Activated CD4-positive, alpha-beta T cell treated with anti-CD3 and anti-CD28 coated beads for 1 hour (primary cell): Measurements from ENCODE around the gene TJAP1.
A peak's percentile ranks its signal among the peaks of the same experiment; 100 is the strongest.
"Not testable (repeated sequence)": the region's sequence is repeated elsewhere in the genome, so short reads cannot be mapped to it uniquely, and the experiment has no call there.

Experiments
- DNase-seq: peaks from one replicate; pipeline ENCODE4 v3.0.0-alpha.2; 2020

TJAP1 gene

DNA sequence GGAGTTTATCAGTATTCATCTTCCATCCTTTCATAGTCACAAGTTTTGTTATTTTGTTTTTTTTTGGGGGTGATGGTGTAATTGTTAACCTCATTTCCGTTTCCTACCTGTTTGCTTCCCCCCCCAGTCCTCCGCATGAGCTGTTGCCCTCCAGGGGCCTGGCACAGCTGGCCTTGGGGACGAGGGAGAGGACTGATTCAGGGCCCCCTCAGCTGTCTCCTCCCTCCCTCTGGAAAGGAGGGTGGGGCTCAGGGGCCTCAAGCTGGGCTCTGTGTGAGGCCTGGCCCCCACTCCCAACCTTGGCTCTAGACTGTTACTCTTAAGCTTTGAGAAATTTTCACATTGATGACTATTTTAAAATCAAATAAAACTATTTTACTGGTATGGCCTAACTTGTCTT lies 28.8 kb downstream of the TJAP1 start:
- no peak for DNase-seq

DNA sequence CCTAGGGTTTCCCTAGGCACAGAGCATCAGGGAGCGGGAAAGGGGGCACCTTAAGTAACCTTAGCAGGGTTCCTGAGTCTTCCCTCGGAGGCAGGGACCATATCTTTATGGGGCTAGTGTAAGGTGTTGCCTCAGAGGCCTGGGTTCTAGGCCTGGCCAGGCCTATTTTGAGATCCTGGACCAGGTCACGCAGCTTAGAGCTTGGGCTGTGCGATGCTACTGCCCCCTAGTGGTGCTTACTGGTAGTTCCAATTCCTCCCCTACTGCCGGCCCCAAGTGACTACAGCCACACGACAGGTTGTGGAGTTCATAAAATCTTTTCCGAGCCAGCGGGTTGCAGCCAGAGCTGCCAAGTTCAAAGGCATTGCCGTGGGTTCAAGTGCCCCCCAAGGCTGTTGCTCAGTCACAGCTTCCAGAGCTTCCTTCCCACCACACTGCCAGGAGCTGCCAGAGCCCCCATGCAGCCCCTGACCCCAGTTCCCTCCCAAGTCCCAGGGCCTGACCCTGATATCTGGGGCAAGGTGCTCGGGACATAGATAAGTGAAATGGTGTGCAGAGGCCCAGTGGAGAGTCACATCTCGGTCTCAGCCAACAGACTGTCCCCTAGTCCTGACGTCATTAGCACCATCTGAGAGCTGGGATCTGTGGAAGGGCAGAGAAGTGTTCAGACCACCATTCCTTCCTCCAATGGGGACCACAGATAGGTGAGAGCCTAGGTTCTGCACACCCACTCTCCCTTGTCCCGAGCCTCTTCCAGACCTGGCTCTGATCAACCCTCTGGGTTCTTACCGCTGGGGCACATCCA lies 29.5 kb downstream of the TJAP1 start:
- DNase-seq, result peak; percentile 63

DNA sequence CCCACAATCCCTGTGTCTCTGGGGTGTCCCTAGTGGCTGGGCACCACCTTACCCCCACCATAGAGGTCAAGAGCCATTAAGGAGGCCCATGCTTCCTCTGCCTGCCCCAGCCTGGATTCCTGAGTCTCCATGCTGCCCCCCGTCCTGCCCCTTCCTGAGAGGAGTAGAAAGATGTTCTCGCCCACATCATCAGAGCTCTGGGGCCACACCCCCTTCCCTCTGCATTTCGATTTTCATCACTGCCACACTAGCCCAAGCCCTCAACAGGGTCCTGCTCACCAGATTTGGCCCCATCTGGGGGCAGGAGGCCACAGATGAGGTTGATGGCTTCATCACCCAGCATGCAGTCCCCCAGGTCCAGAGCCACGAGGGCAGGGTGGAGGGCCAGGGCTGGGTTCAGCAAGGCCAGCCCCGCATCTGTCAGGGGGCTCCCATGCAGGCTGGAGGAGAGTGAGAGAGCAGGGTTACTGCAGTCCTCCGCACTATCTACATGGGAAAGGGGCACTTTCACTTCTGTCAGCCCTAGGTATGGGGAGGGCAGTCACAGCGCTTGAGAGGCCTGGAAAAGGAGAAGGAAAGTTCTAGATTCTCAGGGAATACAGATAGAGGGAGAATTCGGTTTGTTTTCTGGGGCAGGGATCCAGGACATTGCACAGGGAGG lies 31.2 kb downstream of the TJAP1 start:
- DNase-seq, result no peak

DNA sequence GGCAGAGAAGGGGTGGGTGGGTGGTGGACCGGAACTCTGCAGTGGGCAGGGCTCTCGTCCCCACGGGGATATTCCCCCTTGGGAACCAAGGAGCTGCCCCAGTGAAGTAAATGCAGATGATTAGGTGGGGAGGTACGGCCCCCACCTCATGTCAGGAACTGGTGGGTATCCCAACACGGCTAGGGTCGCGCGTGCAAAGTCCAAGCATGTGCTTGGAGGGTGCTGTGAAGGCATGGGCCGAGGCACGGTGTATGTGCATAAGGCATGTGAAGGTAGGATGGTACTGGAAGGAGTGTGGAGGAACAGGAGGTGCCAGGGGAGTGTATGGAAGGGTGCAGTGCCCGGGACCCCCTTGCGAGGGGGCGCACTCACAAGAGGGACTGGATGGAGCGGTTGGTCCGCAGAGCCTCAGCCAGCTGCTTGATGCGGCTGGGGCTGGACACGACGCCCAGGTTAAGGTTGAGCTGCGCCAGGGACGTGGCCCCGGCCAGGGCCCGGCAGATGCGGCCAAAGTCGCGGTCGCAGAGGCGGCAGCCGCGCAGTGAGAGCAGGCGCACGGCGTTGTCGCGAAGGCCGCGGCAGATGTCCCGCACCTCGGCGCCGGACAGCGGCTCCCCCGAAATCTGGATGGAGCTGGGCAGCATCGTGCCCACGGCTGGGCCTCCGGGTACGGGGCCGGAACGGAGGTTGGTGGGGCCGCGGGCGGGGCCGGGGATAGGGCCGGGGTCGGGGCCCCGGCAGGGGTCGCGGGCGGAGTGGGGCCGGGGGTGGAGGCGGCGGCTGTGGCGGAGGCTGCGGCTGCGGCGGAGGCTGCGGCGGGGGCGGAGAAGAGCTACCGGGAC lies 32.0 kb downstream of the TJAP1 start:
- DNase-seq, result no peak

DNA sequence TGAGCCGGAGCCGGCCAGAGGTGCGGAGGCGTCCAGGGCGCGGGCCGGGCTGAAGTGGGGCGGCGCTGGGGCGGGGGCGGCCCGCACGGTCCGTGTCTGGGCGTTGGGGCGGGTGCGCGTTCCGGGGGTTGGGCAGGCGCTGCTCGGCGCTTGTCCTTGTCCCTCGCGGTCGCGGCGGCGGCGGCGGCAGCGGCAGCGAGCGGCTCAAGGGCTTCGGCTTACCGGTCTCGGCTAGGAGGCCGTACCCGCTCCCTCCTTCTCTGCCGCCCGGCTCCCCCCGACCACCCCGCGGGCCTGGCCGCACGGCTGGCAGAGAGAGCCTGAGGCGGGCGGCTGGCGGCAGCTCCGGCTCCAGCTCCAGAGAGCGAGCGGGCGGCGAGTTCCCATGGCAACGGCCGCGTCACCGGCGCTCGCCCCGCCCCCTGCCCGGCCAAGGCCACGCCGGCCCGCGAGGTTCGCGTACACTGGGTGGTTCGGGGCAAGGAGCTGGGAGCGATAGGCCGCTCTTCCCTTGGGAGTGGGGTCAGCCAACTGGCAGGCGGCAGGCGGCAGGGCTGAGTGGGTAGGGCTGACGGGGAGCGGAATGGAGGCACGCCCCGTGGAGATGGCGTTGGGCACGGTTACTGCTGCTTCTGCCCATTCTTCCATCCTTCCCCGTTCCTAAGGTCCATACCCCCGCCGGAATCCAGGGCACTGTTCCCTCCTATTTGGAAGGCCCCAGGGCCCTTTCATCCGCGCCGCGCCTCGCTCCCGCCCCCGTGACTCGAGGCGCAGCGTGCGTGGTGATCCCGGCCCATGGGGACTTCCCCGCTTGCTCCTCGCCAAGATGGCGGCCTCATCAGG lies 32.8 kb downstream of the TJAP1 start, which contains the start of gene LRRC73:
LRRC73 (minus strand) TSS at position 363 of the 843 bp plus-strand sequence. CDS start 561 bp downstream, outside the sequence.
- peak; percentile 65 for DNase-seq

DNA sequence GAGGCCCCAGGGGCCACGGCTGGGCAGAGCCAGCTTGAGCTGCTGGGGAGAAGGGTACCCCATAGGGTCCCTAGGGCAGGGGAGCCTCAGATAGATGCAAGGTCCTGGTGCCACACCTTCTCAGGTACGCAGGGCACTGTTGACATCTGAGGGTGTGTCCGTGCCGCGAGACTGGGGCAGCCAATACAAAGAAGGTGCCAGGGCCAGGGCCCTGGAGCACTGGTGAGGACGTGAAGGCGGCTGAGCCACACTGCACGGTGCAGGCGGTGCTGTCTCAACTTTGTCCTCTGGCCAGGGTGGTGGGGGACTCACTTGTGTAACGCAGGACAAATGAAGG lies 33.4 kb downstream of the TJAP1 start:
- no peak for DNase-seq

DNA sequence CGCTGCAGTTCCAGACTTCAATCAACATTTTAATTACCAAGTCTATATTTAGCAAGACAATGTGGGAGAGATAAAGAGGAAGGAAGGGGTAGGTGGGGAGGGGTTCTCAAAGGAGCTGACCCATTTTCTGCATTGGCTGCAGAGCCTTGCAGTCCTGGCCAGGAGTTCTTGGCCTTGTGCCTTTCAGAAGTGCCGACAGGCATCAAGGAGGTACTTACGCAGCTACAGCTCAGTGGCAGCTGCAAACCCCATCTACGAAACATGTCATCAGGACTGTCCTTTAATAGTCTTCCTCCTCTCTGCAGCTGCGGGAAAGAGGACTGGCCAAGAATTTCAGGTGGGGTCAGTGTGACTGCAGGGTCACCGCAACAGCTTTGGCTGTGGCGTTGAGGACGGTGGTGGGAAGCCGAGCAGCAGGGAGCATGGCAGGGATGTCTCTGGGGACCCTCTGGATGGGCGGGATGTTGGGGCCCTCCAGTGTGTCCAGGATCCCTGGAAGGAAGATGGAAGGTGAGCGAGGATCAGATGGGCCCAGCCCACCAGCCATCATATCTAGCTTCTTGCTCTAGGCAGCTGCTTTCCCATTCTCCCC lies 34.5 kb downstream of the TJAP1 start:
- no peak for DNase-seq

DNA sequence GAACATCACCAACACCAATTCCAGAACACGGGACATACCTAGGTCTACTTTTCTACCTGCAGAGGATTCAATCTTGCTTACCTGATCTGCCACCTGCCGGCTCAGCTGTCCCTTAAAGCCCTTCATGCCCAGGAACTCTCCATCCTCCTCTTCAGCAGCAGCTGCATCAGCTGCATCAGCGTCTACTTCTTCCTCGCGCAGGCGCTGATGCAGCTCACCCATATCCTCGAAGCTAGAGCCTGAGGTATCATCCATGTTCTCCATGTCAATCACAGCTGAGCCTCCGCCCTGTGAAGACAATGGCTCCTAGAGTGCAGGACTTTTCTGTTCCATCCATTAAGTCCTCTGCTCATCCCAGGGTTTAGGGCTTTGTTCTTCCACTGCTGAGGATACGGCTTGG lies 38.4 kb downstream of the TJAP1 start:
- DNase-seq, result no peak

DNA sequence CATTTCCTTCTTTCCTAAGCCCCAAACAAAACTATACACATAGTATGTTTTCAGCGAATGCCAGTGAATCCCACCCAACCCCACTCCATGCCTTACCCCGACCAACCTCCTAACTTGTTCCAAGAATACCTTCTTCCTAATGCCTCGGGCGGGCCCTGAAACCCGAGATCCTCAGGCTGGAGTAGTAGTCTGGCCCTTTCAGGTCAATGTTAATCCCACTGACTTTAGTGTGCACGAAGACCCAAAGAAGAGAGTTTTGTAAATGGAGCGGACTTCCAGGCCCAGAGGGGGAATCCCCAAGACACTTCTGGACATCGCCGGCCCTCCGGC lies 39.0 kb downstream of the TJAP1 start:
- DNase-seq, result no peak

DNA sequence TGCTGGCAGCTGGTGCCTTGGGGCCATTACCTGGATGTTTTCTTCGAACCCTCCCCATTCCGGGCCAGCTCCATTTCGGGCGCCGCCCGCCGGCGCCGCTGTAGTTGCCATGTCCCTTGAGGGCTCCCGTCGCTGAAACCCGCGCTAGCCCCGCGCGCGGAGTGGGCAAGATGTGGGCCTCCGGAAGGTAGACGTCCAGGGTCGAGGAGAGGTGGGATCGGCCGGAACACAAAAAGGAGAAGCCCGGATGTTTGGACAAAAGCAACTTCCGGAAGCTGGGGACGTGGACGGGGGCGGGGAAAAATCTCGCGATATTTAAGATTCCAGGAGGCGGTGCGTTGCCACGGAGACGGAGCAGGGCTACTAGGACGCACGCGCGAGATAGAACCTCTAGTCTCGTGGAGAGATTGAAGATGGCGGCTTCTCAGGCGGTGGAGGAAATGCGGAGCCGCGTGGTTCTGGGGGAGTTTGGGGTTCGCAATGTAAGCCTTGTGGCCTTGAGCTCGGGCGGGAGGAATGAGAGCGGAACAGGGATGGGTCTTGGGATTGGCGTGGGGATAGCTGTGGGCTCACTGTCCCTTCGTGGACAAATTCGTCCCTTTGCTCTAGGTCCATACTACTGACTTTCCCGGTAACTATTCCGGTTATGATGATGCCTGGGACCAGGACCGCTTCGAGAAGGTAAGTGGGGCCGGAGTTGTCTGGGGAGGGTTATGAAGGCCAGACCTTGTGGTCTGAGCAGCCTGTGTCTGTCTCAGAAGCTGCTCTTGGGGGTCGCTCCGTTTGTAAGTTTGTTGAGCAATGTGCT lies 39.5 kb downstream of the TJAP1 start, which contains the start of the genes POLR1C and YIPF3:
POLR1C (plus strand) TSS at position 393 of the 808 bp plus-strand sequence; CDS start at position 414, 21 bp downstream.
YIPF3 (minus strand) TSS at position 230 of the 808 bp plus-strand sequence; CDS start at position 111, 119 bp downstream.
- peak; percentile 95 for DNase-seq

DNA sequence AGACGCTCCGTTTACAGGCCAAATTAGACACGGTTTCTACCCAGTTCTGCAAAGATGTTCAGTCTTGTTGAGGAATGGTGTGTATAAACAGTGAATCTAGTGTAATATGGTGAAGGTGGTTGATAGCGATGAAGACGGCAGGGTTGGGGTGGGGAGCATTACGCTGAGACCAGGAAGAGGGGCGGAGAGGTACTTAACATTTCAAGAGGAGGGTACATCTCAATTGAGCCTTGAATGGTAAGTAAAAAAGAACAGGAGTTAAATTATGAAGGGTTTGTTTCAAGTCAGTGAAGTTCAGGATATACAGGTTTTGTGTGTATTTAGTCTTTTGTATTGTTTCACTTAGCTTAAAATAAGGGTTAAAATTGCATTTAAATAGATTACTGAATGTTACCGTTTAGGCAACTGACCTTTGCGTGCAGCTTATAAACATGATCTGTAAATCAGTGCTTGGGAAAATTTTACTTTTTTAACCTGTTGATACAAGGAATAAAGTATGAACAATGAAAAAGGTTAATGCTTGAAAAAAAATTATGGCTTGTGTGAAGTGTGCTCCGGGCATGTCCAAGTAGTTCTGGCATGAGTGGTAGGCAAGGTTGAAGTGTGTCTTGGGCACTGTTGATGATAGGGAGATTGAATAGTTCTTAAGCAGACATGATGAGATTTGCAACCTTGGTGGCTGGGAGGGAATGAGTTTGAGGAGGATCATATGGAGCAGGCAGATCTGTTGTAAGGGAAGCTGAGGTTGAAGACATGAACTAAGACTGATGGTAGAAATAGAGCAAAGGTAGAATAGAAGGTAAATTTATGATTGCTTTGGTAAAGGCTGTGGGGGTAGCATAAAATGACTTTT lies 40.4 kb downstream of the TJAP1 start:
- no peak for DNase-seq

DNA sequence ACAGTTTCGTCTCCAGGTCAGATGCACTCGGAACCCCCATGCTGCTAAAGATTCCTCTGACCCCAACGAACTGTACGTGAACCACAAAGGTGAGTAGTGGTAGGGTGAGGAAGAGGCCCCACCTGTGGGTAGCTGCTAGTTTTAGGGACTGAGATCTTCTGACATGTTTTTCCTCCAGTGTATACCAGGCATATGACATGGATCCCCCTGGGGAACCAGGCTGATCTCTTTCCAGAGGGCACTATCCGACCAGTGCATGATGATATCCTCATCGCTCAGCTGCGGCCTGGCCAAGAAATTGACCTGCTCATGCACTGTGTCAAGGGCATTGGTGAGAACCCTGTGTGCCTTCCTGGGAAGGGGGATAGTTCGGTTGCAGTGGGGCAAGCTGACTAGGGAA lies 42.7 kb downstream of the TJAP1 start:
- DNase-seq, result no peak

DNA sequence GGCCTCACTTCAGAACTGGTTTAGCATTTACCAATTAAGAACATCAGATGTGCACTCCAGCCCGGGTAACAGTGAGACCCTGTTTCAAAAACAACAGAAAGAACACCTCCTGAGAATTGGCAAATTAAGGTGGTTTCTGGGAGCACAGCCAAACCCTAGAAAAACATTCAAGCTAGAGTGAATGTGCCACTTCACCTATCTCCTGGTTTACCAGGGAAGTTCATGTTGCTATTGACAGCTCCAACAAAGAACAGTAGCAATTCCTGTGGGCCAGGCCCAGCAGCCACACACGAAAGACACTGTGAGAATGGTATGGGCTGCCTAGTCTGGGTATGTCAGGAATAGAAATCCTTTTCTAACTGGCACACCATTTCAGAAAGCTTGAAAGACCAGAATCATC lies 44.5 kb downstream of the TJAP1 start:
- DNase-seq, result no peak

DNA sequence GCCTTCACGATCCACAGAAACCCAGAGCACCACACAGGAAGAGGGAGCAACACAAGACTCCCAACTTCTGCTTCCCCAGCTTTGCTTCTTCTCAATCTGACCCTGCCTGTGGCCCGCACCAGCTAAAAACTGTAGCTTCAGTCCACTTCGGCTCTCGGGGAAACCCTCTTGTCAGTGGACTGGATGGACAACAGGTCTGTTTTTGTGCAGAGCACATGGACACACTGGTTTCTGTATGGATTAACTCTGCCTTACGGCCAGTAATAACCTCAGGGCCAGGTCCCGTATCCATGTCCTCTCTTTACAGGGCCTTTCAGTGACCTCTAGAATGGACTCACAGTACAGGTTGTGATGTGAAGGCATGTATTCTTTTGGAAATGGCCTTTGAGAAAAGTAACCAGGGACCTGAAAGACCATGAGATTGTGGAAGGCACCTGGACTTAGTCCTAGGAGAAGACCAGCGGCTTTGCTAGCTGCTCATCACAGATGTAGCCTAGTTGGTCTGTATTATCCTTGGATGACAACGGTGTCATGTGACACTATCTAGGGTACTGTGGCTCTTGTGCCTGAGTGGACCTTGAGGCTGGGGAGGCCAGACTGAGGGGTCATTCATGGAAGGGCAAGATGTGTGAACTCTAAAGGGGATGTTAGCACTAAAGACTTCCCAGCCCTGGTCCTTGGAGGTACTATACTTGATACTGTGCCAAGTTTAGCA lies 45.3 kb downstream of the TJAP1 start:
- DNase-seq, result no peak

DNA sequence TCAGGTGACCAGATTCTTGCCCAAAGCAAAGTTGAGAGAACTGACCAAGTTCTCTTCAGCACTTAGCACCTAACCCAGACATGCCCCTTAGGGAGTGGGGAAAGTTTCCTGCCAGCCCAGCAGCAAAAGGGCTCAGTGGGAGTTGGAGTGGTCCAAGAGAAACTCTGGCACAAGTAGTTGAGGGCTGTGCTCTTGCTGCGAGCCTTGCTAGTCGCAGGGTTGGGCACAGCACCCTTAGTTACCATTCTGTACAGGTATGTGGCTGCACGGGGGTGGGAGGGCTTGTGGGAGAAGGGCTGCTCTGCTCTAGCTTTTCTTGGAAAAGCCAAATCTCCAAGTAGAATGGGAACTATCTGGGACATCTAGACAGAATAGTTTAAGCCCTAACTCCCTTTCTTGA lies 45.9 kb downstream of the TJAP1 start:
- no peak for DNase-seq

DNA sequence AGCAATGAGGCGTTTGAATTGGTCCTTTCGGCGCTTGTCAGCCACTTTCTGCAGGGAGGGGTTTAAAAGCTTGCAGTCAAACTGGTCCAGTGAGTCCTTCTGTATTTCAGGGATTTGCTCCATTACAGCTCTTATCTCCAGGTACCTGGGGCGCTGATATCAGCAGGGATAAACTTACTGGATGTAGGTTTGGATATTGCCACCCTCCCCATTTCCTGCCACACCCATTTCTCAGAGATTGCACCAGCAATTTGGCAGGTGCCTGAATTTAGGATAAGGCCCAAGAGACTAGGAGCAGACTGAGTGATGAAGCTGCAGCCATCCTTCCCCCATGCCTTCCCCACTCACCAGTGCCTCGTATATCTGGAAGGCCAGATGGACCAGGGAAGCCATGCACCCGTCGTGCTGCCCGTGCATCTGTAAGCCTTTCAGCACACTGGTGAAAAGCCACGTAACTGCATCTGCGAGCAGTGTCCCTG lies 47.2 kb downstream of the TJAP1 start:
- no peak for DNase-seq

DNA sequence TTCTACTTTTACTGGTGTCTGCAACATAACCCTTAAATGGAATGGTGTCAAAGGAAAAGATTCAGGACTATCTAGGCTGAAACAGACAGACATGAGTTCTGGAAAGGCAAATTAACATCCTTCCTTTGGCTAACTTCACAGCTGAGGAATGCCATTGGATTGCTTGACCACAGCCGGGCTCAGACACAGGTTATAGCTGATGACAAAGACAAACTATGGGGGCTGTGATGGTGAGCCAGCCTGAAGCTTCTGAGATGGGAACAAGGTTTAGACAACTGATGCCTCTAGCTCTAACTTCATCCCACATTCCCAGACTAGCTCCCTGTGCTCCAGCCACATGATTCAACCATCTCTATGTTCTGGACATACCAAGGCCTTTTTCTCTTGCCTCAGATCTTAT lies 54.8 kb downstream of the TJAP1 start:
- DNase-seq, result no peak

DNA sequence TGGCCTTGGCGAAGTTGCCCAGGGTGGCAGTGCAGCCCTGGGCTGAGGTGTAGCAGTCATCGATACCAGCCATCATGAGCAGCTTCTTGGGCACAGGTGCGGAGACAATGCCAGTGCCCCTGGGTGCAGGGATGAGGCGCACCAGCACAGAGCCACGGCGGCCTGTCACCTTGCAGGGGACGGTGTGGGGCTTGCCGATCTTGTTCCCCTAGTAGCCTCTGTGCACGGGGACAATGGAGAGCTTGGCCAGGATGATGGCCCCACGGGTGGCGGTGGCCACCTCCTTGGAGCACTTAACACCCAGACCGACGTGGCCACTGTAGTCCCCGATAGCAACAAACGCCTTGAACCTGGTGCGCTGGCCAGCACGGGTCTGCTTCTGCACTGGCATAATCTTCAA lies 61.6 kb downstream of the TJAP1 start:
- not testable (repeated sequence) for DNase-seq

DNA sequence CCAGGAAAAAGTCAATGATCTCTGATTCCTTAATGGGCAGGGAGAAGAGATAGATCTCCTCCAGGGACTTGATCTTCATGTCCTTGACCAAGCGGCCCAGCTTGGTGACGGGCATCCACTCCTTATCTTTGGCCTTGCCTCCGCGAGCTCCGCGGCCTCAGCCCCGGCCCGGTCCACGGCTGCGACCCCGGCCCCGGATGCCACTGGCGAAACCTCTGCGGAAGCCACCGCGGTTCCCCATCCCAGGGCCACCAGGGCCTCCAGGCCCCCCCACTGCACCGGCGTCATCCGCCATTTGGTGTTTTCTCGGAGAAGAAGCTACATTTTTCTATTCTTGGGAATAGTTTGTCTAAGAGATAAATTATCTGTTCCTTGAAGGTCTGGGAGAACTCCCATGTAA lies 62.0 kb downstream of the TJAP1 start:
- not testable (repeated sequence) for DNase-seq
